ENCODE results near the gene PRDM16. TPM values are rescaled to one million over a fixed set of nuclear protein-coding genes. Genes with fewer than 3 reads are reported as not detected.

The PRDM16 gene
- total and polyA plus RNA-seq, 5 experiments from 2014 or later, result not detected

DNA sequence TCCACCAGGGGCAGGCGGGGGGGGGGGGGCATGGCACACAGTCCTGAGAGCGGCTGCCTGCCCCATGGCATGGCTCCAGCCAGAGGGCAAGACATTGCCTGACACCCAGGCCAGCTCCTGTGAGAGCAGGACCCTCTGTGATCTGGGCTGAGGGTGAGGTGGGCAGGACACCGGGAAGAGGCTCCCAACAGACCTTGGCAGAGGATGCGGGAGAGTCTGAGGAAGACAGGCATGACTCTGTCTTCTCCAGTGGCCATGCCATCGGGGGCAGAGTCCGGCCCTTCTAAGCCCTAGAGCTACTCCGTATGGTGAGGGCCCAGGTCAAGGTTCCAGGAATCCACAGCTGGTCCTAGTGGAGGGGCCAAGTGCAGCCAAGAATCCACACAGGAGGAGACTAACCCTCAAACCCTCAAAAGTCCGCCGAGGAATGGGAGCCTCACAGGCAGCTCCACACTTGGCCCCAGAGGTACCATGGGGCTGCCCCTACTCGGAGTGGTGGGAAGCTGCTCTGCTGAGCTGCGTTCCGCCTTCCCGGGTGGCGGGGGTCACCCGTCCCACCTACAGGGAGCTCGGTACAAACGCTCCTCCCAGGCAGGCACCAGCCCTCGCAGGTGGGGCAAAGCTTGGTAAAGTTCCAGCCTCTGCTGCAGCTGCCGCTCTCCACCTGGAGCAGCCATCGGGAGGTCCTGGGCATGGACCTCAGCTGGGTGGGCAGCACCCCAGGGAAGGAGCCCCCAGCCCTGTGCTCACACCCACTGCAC lies 41.2 kb upstream of the PRDM16 start:
- Mint-ChIP-seq H3K9me3 (no peaks in the 10 kb centered on the region), H3K4me1 (peaks cover 3 to 9% (median 7%) of the 10 kb centered on the region in 4 donors), H3K4me3 (no peak overlapping the region), H3K27me3 (peaks cover 0 to 3% (median 0%) of the 10 kb centered on the region in 5 donors), H3K36me3 (no peaks in the 10 kb centered on the region), H3K27ac (no peak overlapping the region)
- ATAC-seq, result no peak
- peak in 1 of 10 donors; percentile 48 for DNase-seq
- POLR2A ChIA-PET, result no interaction called here

DNA sequence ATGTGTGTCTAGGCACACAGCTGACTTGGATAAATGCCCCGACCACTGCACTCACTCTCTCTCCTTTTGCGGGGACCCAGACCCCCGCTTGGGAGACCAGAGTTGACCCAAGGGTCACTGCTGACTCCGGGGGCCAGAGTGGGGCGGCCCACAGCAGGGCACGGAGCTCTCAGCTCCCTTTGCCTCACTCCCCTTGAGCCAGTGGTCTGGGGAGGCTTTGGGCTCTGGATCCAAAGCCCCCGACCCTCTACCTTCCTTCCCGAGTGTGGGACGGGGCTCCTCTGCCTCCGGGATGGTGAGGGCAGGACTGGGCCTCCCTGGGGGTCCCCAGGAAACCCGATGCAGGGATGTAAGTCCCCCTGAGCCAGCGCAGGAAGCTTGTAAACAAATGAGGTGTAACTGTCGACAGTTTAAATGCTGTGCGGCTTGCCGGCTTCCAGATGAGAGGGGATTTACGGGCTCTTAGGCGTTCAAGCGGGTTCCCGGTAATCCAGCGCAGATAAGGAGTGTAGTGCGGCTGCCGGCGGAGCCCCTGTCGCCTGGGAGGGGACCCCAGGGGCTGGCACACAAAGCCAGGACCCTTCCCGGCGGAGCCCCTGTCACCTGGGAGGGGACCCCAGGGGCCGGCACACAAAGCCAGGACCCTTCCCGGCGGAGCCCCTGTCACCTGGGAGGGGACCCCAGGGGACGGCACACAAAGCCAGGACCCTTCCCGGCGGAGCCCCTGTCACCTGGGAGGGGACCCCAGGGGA lies 40.3 kb upstream of the PRDM16 start:
- DNase-seq (no peak), ATAC-seq (no peak)
- Mint-ChIP-seq H3K4me1 (peaks cover 9 to 18% (median 15%) of the 10 kb centered on the region in 4 donors), H3K27me3 (peaks cover 0 to 6% (median 0%) of the 10 kb centered on the region in 5 donors), H3K36me3 (no peaks in the 10 kb centered on the region), H3K27ac (no peak overlapping the region), H3K4me3 (no peak overlapping the region), H3K9me3 (no peaks in the 10 kb centered on the region)
- POLR2A ChIA-PET, result no interaction called here

DNA sequence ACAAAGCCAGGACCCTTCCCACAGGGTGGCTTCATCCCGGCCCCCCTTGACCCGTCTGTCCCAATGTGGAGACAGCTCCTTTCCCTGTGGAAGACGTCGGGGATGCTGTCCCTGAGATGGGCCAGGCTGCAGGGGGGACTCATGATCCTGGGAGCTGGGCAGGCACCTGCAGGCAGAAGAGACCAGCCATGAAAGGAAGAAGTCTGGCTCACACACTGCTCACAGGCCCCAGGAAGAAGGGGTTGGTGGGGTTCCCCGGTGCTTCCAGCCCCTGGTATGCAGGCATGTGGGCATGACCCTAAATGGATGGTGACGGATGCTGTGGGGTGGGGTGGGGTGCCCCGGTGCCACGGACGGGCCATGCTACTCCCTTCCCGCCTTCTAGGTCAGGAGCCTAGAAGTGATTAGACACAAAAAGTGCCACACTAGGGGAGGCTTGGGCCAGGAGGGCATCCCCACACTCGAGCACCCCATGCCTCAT lies 39.5 kb upstream of the PRDM16 start:
- no peaks in the 10 kb centered on the region for H3K9me3 Mint-ChIP-seq
- H3K4me1 Mint-ChIP-seq, result peaks cover 7 to 26% (median 23%) of the 10 kb centered on the region in 4 donors
- peaks cover 0 to 6% (median 0%) of the 10 kb centered on the region in 5 donors for H3K27me3 Mint-ChIP-seq
- no peak overlapping the region for H3K27ac Mint-ChIP-seq
- no peaks in the 10 kb centered on the region for H3K36me3 Mint-ChIP-seq
- POLR2A ChIA-PET, result no interaction called here
- ATAC-seq (no peak), DNase-seq (peak in 1 of 10 donors; percentile 59)
- no peak overlapping the region for H3K4me3 Mint-ChIP-seq

DNA sequence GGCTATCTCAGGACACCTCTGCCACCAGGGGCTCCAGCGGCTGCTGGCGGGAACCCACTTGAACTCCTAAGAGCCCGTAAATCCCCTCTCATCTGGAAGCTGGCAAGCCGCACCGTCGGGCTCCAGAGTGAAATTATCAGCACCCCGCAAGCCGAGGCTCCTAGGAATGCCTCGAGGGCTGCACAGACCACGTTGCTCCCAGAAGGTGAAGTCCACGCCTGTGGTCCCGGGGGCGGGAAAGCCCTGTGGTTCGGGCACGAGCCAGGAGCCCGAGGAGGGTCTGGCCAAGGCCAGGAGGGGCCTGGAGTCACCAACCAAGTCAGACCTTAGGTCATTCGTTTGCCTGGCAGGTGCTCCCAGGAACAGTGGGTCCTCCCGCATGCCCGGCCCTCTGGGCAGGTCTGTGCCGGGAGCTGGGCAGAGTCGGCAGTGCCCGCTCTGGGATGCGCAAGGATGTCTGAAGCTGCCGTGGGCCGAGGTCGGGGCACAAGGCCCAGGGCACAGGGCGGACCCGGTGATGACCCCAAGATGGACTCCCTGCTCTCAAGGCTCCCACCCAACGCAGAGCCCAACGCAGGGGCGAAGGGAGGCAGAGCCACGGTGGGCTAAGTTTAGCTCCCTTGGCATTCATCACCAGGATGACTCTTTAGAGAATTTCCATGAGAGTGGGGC lies 38.9 kb upstream of the PRDM16 start:
- ATAC-seq, result no peak
- no peak for DNase-seq

DNA sequence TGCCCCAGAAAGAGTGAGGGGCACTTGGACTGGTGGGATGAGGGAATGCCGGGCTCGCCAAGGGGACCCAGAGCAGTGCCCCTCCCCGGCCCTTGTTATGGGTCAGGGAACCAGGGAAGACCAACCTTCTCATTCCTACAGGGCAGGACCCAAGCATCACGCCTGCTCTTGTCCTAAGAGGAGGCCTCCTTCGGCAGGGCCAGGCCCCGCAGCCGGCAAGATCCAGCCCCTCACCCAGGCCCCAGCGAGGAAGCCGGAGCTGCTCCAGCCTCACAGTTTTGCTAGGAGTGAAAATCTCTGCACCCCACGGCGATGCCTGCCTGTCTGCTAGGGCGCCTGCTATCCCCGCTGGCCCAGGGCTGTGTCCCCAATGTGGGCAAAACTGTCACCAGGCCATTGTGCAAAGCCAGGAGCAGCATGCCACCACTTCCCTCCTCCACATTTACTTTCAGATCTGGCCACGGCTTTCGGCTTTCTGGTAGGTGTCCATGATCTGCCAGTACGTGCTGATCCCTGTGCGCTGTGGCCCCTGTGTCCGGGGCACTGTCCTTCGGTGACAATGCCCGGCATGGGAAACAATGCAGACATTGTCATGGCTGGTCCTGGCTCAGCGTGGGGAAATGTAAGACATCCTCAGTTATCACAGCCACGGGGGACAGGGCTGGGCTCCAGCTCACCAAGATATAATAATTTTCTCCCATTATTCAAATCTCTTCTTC lies 38.2 kb upstream of the PRDM16 start:
- POLR2A ChIA-PET, result no interaction called here
- no peak overlapping the region for H3K4me3 Mint-ChIP-seq
- H3K27me3 Mint-ChIP-seq, result peaks cover 0 to 6% (median 0%) of the 10 kb centered on the region in 5 donors
- no peaks in the 10 kb centered on the region for H3K9me3 Mint-ChIP-seq
- ATAC-seq (no peak), DNase-seq (no peak)
- H3K4me1 Mint-ChIP-seq, result peaks cover 9 to 31% (median 24%) of the 10 kb centered on the region in 4 donors
- no peak overlapping the region for H3K27ac Mint-ChIP-seq
- H3K36me3 Mint-ChIP-seq, result no peaks in the 10 kb centered on the region

More for the DNA sequence above, 38.9 kb upstream of the PRDM16 start:
- Mint-ChIP-seq H3K36me3 (no peaks in the 10 kb centered on the region), H3K4me1 (peaks cover 7 to 31% (median 24%) of the 10 kb centered on the region in 4 donors), H3K4me3 (no peak overlapping the region), H3K9me3 (no peaks in the 10 kb centered on the region), H3K27me3 (peaks cover 0 to 6% (median 0%) of the 10 kb centered on the region in 5 donors), H3K27ac (no peak overlapping the region)
- POLR2A ChIA-PET, result no interaction called here

DNA sequence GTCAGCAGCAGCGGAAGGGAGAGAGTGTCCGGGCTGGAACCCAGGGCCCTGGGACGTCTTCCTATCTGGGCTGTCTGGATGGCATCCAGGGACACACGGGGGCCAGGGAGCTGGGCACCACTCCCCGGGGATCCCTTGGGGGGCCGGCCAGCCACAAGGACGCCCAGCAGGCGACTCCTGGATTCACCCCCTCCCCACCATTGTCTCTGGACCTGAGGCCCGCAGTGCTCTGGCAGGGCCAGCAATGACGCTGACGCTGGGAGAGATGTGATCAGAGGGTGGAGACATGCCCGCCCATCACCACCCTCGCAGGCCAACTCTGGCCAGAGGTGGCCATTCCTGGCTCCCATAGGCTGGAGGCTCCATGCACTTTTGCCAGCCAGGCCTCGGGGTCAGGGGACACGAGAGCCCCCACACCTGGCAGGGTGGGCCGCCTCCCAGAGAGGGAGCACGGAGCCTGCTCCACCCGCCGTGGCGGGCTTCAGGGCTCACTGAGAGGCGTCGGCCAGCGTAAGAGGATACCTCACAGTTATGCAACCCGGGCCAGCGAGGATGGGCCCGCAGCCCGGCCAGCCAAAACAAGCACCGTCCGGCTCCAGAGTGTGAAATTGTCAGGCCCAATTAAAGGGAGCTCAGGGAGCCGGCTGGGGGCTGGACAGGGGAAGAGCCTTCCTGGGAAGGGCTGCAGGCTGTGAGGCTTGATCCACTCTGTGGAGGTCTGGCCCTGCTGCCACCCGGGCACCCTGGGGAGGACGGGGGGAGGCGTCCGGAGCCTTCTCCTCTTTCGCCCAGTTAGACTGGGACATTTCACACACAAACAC lies 37.4 kb upstream of the PRDM16 start:
- DNase-seq, result no peak
- POLR2A ChIA-PET, result no interaction called here
- Mint-ChIP-seq H3K27me3 (peaks cover 0 to 6% (median 0%) of the 10 kb centered on the region in 5 donors), H3K4me1 (peaks cover 10 to 31% (median 24%) of the 10 kb centered on the region in 4 donors), H3K9me3 (no peaks in the 10 kb centered on the region), H3K36me3 (no peaks in the 10 kb centered on the region), H3K27ac (peak overlapping the region in 2 of 10 donors; percentile 36 to 82), H3K4me3 (peak overlapping the region in 2 of 10 donors; percentile 47 to 60)
- ATAC-seq, result no peak

DNA sequence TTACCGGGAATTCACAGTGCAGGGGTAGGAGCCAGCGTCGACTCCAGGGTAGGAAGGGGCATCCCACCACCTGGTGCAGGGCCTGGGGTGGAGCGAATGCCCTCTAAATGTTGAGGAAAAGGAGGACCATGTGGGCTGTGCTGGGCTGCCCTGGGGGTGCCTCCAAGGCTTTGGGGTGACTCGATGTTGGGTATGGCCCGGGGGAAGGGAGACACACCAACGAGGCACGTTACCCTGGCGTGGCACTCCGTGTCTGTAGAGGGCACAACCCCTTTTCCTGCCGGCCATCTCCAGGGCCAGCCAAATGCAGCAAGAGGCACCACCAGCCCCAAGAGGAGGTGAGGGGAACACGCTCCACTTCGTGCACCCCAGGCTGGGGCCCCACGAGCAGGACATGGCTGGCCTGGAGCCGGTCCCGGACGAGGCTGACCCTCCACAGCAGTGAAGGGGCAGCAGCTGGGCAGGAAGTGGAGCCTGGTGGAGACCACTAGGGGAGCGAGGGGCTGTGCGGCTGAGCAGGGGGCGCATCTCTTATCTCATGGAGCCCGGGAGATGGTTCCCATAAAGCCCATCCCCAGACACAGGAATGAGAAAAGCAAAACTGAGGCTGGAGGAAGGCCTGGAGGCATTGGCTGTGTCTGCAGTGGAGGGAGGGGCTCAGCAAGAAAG lies 36.5 kb upstream of the PRDM16 start:
- DNase-seq (peak in 3 of 10 donors; percentile 8 to 63 (median 17)), ATAC-seq (peak; percentile 0 to 14)
- POLR2A ChIA-PET, result interaction anchor here (0.7 kb wide), 1 partner anchor 195 kb away, joined by 3 read pairs; no protein-coding TSS in a partner anchor

DNA sequence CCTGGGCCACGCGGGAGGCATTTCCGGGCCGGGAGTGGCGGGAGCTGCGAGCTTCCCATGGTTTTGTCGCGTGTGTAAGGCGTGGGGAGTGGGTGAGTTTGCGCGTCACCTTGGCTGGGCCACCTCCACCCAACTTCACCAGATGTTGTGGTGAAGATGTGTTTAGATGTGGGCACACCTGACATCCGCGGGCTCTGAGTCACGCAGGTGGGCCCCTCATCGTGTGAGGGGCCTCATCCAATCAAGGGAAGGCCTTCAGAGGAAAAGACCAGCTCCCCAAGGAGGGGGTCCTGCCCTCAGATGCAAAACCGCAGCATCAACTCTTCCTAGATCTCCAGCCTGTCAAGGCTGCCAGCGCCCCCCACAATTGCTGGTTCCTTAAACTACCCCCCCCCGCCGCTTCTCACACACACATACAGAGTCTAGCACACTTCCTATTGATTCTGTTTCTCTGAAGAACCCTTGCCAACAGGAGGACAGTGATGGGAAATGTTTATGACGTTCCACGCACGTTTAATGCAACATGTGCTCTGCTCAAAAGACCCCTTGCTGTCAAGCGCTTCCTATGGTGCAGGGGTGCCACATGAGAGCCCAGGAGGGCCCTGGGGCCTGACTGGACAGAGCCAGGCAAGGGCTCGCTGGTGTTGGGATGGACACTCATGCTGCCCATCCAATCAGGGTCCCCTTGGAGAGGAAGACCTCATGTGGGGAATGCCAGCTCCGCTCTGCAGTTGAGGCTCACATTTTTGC lies 35.8 kb upstream of the PRDM16 start:
- Mint-ChIP-seq H3K36me3 (no peaks in the 10 kb centered on the region), H3K9me3 (no peaks in the 10 kb centered on the region), H3K4me3 (peak overlapping the region in 9 of 10 donors; percentile 8 to 72 (median 60)), H3K4me1 (peaks cover 10 to 31% (median 24%) of the 10 kb centered on the region in 4 donors), H3K27me3 (peaks cover 0 to 6% (median 0%) of the 10 kb centered on the region in 5 donors), H3K27ac (peak overlapping the region in 9 of 10 donors; percentile 66 to 94 (median 85))
- ATAC-seq, result peak; percentile 92 to 93
- POLR2A ChIA-PET, result interaction anchor here (0.7 to 0.8 kb wide), 2 partner anchors 55 to 196 kb away, joined by 3 read pairs; no protein-coding TSS in a partner anchor
- peak; percentile 28 to 88 (median 60) for DNase-seq

More for the DNA sequence above, 36.5 kb upstream of the PRDM16 start:
- Mint-ChIP-seq H3K36me3 (no peaks in the 10 kb centered on the region), H3K27me3 (peaks cover 0 to 6% (median 0%) of the 10 kb centered on the region in 5 donors), H3K27ac (peak overlapping the region in 7 of 10 donors; percentile 66 to 94 (median 87)), H3K9me3 (no peaks in the 10 kb centered on the region), H3K4me3 (peak overlapping the region in 9 of 10 donors; percentile 24 to 72 (median 60)), H3K4me1 (peaks cover 10 to 31% (median 24%) of the 10 kb centered on the region in 4 donors)

DNA sequence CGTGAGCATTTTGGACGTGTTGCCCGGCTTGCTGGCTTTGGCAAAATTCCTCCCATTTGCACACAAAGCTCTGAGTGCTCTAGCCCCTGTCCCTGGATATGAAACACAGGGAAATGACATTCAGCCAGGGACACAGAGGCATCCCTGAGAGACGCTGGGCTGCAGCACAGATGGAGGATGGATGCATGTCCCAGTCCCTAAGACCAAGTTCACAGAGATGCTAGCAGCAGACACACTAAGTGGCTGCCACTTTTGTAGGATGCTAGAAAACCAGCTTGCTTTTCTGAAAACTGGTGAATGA lies 35.3 kb upstream of the PRDM16 start:
- no peak for ATAC-seq
- H3K9me3 Mint-ChIP-seq, result no peaks in the 10 kb centered on the region
- POLR2A ChIA-PET, result interaction anchor here (0.5 to 0.8 kb wide), 2 partner anchors 55 to 1952 kb away, joined by 3 to 4 read pairs; no protein-coding TSS in a partner anchor

DNA sequence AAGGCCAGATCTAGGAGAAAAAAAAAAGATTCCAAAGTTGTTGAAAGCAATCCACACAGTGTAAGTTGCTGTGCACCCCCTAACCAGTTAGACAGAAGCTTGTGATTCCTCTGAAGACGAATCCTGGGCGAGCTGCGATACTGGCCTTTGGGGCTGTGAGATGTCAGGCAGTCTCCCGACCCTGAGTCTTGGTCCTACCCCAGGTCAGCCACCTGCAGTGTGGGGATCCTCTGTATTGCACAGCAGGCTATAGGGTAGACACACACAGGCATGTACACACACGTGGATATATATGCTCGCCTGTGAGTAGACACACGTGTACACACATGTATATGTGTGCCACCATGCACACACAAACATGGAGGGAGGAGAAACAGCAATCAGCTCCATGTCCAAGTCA lies 34.8 kb upstream of the PRDM16 start:
- Mint-ChIP-seq H3K4me3 (peak overlapping the region in 1 of 10 donors; percentile 60), H3K27me3 (peaks cover 0 to 6% (median 0%) of the 10 kb centered on the region in 5 donors), H3K9me3 (no peaks in the 10 kb centered on the region), H3K36me3 (no peaks in the 10 kb centered on the region), H3K4me1 (peaks cover 10 to 31% (median 24%) of the 10 kb centered on the region in 4 donors), H3K27ac (peak overlapping the region in 5 of 10 donors; percentile 46 to 92 (median 73))
- ATAC-seq, result no peak
- POLR2A ChIA-PET, result interaction anchor here (0.5 to 0.8 kb wide), 2 partner anchors 54 to 1952 kb away, joined by 3 to 4 read pairs; no protein-coding TSS in a partner anchor
- no peak for DNase-seq

More for the DNA sequence above, 35.3 kb upstream of the PRDM16 start:
- Mint-ChIP-seq H3K4me1 (peaks cover 10 to 31% (median 24%) of the 10 kb centered on the region in 4 donors), H3K4me3 (peak overlapping the region in 4 of 10 donors; percentile 60 to 72 (median 63)), H3K27me3 (peaks cover 0 to 6% (median 0%) of the 10 kb centered on the region in 5 donors), H3K27ac (peak overlapping the region in 8 of 10 donors; percentile 71 to 94 (median 84)), H3K36me3 (no peaks in the 10 kb centered on the region)
- no peak for DNase-seq

Measured in naive thymus-derived CD8-positive, alpha-beta T cell (primary cell).